OCI-LY3 (cell line): ENCODE results near the gene GTF2H3.

ENCODE experiments used
- CTCF ChIP-seq: fragments of 200-600, 300-600 bp; sonication (generic); IDR thresholded peaks from 2 replicates; pipeline ENCODE4 v1.5.1; 2014; ENCODE audit warnings: antibody characterized with exemption, low read length, low read depth
- EZH2phosphoT487 ChIP-seq: fragments of 200-600 bp; shearing (Covaris generic); IDR thresholded peaks from 2 replicates; pipeline ENCODE4 v1.6.1; 2018; ENCODE audit warnings: antibody characterized with exemption, mixed run types, low read depth

DNA sequence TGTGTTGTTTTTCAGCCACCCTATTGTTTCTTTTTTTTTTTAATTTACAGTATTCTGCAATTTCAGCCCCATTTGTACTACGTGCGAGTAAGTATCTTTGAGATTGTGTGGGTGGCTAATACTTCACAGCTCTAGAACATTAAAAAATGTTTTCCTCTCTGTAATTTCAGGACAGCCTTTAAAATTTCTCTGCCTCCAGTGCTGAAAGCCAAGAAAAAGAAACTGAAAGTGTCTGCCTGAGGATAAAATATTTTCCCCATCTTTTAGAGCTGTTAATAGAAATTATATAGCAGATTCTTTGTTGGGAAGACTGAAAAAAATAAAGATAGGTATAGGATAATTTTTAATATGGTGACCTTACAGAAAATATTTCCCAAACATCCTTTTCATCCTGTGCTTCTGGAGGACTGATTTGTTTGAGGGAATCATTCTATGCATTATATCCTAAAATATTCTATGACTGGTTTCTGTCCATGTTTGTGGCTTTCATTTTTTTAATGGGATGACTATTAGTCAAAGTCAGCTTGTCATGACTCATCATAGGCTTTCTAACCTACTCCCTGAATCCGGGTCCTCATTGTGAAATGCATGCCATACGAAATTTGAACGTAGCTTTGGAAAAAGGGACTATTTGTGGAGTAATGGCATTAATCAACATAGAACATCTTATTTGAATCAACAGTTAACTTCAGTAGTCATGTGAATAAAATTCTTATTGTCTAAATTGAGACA is 26.5 kb downstream of the GTF2H3 start:
- TF ChIP-seq CTCF (no peak), EZH2phosphoT487 (no peak)
